Mesothelial cell of epicardium (in vitro differentiated cells): ENCODE results near the gene RHEBL1. TPM values are rescaled to one million over a fixed set of nuclear protein-coding genes. Genes with fewer than 3 reads are reported as not detected.

Experiments used
- DNase-seq, 2 experiments: peaks; one replicate each; pipeline ENCODE4 v3.0.0; 2021; ENCODE audit warnings: low spot score in 2 of 2; ENCODE audit not compliant: unreplicated experiment in 2 of 2
- H3K27ac Mint-ChIP-seq: 2 replicates; pipeline ENCODE4 v1.8.0; 2021; ENCODE audit warnings: mixed read lengths
- H3K27me3 Mint-ChIP-seq: 2 replicates; pipeline ENCODE4 v1.8.0; 2021; ENCODE audit warnings: low read depth, mixed read lengths
- H3K36me3 Mint-ChIP-seq: 2 replicates; pipeline ENCODE4 v1.8.0; 2021; ENCODE audit warnings: mixed read lengths
- H3K4me1 Mint-ChIP-seq: 2 replicates; pipeline ENCODE4 v1.8.0; 2021; ENCODE audit warnings: mixed read lengths
- H3K4me3 Mint-ChIP-seq: 2 replicates; pipeline ENCODE4 v1.8.0; 2021; ENCODE audit warnings: mild to moderate bottlenecking, moderate library complexity, mixed read lengths
- H3K9me3 Mint-ChIP-seq: 2 replicates; pipeline ENCODE4 v1.8.0; 2021; ENCODE audit warnings: mixed read lengths
- total RNA-seq: library from RNA; stranded (reverse); gene quantifications from 3 replicates; pipeline ENCODE4 v1.2.1, GENCODE V29; 2021
- TF ChIP-seq, protein P1 (sequence below): fragments of 200-600 bp; sonication (generic); IDR thresholded peaks from one replicate; pipeline ENCODE4 v1.5.0; 2021; ENCODE audit warnings: antibody characterized with exemption; ENCODE audit not compliant: unreplicated experiment

RHEBL1 gene
- total RNA-seq, 1 donor from 2014 or later: 0.60 TPM

DNA sequence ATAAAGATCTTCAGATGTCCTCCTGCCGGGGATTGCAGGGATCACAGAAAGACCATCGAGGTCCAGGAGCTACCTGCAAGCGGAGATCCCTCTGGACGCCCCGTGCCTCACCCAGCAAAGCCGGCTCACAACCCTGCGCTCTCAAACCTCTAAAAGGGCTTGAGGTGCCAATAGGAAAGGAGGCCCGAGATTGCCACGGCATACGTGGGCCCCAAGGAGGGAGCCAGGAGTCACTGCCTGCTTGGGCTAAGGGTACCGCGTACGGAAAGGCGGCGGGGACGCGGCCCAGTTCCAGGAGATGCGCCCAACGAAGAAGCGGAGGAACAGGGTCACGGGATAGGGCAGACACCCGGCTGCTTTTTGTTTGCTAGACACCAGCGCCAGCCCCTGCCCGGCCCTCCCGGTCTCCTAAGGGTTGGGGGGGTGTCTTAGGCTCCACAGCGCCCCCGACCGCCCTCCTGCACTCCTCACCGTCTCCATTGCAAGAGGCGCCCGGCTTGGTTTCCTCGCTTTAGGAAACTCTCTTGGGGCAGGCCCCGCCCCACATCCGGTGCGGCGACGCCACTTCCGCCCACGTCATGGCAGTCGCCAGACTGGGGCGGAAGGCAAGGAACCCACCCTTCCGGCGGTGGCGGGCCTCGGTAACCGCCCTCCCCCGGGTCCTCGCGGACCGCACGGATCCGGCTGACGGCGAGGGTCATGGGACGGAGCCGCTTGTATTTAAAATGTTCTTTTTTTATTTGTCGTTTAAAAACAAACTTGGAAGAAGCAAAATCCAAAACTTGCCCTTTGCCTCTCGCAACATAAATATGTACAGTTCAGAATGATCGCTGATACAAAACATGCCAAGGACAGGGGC, 51.3 kb downstream of the RHEBL1 start, which contains the start of gene PRKAG1:
Gene PRKAG1, minus strand, starts transcription at position 516 of the 859 bp plus-strand sequence. Its CDS starts 36 bp downstream, at position 480.
- no peaks in the 10 kb centered on the region for H3K9me3 Mint-ChIP-seq
- peaks cover 15% of the 10 kb centered on the region for H3K36me3 Mint-ChIP-seq
- peak within 1 kb of the TSS; percentile 91 for H3K4me3 Mint-ChIP-seq
- DNase-seq: peak; percentile 87 to 94
- TF ChIP-seq, protein P1, sequence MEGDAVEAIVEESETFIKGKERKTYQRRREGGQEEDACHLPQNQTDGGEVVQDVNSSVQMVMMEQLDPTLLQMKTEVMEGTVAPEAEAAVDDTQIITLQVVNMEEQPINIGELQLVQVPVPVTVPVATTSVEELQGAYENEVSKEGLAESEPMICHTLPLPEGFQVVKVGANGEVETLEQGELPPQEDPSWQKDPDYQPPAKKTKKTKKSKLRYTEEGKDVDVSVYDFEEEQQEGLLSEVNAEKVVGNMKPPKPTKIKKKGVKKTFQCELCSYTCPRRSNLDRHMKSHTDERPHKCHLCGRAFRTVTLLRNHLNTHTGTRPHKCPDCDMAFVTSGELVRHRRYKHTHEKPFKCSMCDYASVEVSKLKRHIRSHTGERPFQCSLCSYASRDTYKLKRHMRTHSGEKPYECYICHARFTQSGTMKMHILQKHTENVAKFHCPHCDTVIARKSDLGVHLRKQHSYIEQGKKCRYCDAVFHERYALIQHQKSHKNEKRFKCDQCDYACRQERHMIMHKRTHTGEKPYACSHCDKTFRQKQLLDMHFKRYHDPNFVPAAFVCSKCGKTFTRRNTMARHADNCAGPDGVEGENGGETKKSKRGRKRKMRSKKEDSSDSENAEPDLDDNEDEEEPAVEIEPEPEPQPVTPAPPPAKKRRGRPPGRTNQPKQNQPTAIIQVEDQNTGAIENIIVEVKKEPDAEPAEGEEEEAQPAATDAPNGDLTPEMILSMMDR: peak; percentile 48
- peaks cover 24% of the 10 kb centered on the region for H3K4me1 Mint-ChIP-seq
- H3K27me3 Mint-ChIP-seq: no peaks in the 10 kb centered on the region
- peak within 1 kb of the TSS; percentile 100 for H3K27ac Mint-ChIP-seq

DNA sequence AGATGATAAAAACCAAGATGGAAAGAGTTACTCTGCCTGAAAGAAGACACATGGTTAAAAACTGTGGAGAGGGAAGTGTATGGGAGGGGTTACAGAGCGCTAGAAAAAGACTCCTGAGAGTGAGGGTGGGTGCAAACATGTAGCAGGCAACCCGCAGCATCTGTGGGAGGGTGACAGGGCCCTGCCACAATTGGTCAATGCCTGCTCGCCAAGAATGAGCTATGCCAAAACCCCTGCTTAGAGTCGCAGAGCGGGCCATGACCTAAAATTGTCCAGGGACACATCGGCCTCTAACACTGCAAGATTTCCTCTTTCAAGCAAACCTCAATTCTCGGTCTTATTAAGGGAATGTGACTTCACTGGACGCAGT, 51.9 kb downstream of the RHEBL1 start:
- TF ChIP-seq, protein P1: no peak

DNA sequence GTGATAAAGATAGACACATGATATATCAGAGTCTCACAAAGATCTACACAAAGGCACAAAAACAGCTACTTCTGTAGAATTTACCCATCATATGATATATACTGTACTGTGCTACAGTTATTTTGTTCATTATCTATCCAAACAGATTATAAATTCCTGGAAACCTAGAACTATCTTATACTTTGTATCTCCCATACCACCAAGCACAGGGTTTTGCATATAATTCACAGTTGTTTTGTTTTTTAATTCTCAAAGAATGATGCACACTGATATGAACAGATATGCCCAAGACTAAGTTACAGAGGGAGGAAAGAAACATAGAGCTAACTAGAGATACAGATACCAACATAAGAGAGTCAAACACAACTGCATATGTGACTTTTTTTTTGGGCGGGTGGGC, 54.6 kb downstream of the RHEBL1 start:
- H3K9me3 Mint-ChIP-seq: no peaks in the 10 kb centered on the region
- no peaks in the 10 kb centered on the region for H3K27me3 Mint-ChIP-seq
- H3K4me3 Mint-ChIP-seq: no peak overlapping the region
- peaks cover 4% of the 10 kb centered on the region for H3K36me3 Mint-ChIP-seq
- H3K27ac Mint-ChIP-seq: no peak overlapping the region
- H3K4me1 Mint-ChIP-seq: peaks cover 24% of the 10 kb centered on the region
- no peak for DNase-seq
- TF ChIP-seq, protein P1: no peak

More for the DNA sequence above, 51.9 kb downstream of the RHEBL1 start:
- peaks cover 24% of the 10 kb centered on the region for H3K4me1 Mint-ChIP-seq
- peak overlapping the region; percentile 100 for H3K27ac Mint-ChIP-seq
- peak overlapping the region; percentile 91 for H3K4me3 Mint-ChIP-seq
- peaks cover 15% of the 10 kb centered on the region for H3K36me3 Mint-ChIP-seq
- no peaks in the 10 kb centered on the region for H3K9me3 Mint-ChIP-seq
- H3K27me3 Mint-ChIP-seq: no peaks in the 10 kb centered on the region
- no peak for DNase-seq

Other genes with a start within 250 kb of the RHEBL1 start
- gene DDX23, start 217.8 kb downstream of the RHEBL1 start, total RNA-seq: 88.5 to 106 TPM (median 97.9 TPM) in 3 replicates
- gene RND1, start 204.1 kb downstream of the RHEBL1 start, total RNA-seq: 14.9 to 15.8 TPM (median 15.0 TPM) in 3 replicates
- gene FKBP11, start 144.5 kb downstream of the RHEBL1 start, total RNA-seq: 30.5 to 34.7 TPM (median 33.7 TPM) in 3 replicates
- gene ARF3, start 112.5 kb downstream of the RHEBL1 start, total RNA-seq: 123 to 125 TPM (median 125 TPM) in 3 replicates
- 0.77 to 1.2 TPM (median 0.98 TPM) in 3 replicates for gene WNT10B, start 98.2 kb downstream of the RHEBL1 start, total RNA-seq
- gene WNT1, start 91.7 kb downstream of the RHEBL1 start, total RNA-seq: not detected in 3 replicates
- gene DDN, start 70.6 kb downstream of the RHEBL1 start, total RNA-seq: 0.27 to 0.36 TPM (median 0.29 TPM) in 3 replicates
- gene PRKAG1, start 51.2 kb downstream of the RHEBL1 start, total RNA-seq: 58.7 to 61.8 TPM (median 59.4 TPM) in 3 replicates
- 125 to 137 TPM (median 136 TPM) in 3 replicates for gene KMT2D, start 9.2 kb downstream of the RHEBL1 start, total RNA-seq
- 0.38 to 0.63 TPM (median 0.49 TPM) in 3 replicates for gene DHH, start 24.8 kb upstream of the RHEBL1 start, total RNA-seq
- 142 to 160 TPM (median 149 TPM) in 3 replicates for gene LMBR1L, start 40.9 kb upstream of the RHEBL1 start, total RNA-seq
- gene TUBA1B, start 61.4 kb upstream of the RHEBL1 start, total RNA-seq: 745 to 765 TPM (median 754 TPM) in 3 replicates
- 343 to 347 TPM (median 343 TPM) in 3 replicates for gene TUBA1A, start 119.1 kb upstream of the RHEBL1 start, total RNA-seq
- 120 to 123 TPM (median 122 TPM) in 3 replicates for gene TUBA1C, start 195.1 kb upstream of the RHEBL1 start, total RNA-seq
- gene PRPH, start 225.2 kb upstream of the RHEBL1 start, total RNA-seq: 0.38 TPM in 1 of 3 replicates, not detected in the others